HG03342 (cell line): ENCODE measurements around the gene CALN1.
"Not testable (repeated sequence)": the region's sequence is repeated elsewhere in the genome, so short reads cannot be mapped to it uniquely, and the experiment has no call there.

Experiments
- ATAC-seq: cut with Tn5 transposase; IDR thresholded peaks from one replicate; pipeline ENCODE4 v1.9.1; 2021; ENCODE audit warnings: mild to moderate bottlenecking, moderate library complexity; ENCODE audit not compliant: unreplicated experiment

CALN1 gene

DNA sequence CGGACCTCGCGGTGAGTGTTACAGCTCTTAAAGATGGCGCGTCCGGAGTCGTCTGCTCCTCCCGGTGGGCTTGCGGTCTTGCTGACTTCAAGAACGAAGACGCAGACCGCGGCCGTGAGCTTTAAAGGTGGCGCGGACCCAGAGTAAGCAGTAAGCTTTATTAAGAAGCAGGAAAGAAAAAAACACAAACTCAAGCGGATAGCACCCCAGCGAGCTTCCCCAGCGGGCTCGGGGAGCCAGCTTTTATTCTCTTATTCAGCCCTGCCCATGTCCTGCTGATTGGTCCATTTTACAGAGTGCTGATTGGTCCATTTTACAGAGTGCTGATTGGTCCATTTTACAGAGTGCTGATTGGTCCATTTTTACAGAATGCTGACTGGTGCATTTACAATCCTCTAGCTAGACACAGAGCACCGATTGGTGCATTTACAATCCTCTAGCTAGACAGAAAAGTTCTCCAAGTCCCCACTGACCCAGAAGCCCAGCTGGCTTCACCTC is at the start of gene CALN1:
CALN1 (minus strand) TSS at position 218 of the 498 bp plus-strand sequence.
- not testable (repeated sequence) for ATAC-seq

DNA sequence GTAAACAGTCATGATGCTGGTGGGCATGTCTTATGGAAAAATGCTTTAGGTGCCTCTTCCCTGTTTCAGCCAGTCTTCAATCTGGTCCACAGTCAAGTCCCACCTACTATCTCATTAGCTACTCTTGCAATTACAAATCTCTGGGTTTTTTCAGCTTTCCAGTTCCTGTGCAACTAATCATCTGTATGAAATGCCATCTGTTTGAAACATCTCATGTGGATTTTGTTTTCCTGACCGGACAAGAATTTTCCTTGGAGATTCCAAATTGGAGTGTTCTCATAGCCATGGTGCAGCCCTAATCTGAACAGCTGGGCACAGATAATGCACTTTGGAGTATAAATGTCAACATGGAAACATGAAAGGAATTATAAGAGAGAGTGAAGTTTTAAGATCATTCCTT is 41.3 kb upstream of the CALN1 start:
- no peak for ATAC-seq

DNA sequence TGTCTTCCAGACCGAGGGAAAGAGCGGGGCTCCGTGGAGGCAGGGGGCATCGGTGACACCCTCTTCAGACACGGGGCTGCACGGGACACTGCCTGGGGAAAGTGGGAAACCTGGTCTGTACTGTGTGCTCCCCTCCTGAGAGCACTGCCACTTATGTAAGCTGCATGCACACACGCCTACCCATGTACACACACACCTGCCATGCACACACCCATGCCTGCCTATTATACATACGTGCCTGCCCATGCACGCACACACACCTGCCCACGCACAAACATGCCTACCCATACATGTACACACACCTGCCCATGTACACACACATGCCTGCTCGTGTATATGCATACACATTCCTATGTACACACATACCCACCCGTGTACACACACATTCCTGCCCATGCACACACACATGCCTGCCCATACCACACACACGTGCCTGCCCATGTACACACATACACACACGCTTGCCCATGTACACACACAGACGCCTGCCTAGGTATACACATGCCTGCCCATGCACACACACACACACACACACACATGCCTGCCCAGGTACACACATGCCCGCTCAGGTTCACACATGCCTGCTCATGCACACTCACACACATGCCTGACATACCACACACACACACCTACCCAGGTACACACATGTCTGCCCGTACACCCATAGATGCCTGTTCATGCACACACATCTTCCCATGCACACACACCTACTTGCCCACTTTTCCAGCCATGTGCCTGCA is 35.5 kb upstream of the CALN1 start:
- ATAC-seq: no peak

DNA sequence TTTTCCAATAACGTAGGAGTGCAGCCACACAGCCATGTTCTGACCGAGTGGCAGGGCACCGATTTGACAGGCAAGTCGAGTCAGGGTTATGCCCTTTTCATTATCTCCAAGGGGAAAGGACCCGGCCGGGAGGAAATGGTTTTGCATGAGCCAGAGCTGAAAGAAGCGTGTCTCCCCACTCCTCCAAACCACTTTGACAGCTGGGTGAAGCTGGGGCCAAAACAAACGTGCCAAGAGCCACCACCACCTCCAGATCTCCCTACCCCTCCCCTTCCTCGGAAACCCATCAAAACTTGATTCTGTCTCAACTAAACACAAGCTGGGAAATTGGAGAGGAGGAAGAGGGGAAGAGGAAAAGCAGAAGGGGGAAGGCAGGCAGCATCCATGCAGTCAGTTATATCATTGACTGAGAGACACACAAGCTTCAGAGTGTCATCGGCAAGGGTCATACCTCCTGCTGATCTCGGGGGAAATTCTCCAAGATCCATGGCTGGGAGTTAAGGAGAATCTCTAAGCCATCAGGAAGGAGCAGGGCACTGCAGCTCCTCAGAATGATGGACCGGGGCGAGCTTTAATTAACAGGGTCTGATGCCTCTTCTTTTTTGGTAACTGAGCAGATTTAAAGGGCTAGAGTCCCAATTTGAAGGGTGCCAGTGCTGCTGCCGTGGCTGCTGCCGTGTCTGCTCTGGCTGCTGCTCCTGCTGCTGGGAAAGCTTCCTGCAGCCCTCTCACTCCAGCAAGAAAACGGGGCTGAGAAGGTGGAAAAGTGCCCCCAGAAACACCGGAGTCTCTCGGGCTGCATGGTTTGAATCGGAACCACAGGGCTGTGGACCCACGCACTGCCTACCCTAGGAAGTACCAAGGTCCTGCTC is 34.7 kb upstream of the CALN1 start:
- ATAC-seq: no peak

DNA sequence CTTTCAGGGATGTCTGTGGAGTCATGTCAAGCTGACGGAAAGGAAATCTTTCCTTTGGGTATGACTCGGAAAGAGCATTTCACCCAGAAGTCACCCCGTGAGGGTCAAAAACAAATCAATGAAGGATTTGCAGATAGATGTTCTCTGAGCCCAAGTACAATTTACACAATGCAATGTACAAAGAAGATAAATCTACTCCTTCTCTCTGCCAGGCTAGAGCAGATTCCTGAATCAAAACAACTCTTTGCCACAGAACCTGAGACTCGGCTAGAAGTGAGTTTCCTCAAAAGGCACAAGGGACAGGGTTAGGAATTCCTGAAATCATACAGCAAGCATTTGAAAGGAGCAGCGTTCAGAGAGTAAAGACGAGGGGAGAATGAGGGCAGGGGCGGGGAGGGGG is 34.0 kb upstream of the CALN1 start:
- no peak for ATAC-seq

DNA sequence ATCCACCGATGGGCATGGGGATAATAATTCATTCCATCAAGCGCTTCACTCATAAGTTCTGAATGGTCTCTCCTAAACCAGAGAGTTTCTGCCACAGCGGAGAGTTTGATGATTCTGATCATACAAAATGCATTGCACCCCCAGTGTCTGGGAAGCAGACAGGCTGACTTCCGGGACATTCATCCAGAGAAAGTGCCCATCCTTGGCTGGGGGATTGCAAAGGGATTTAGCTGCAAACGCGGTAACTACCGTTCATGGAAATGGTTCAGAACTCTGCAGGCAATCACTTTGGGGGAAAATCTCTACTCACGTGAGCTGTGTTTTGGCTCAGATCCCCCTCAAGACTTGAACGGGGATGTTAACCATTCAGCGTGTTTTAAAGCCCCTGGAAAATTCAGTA is 33.4 kb upstream of the CALN1 start:
- ATAC-seq: no peak

DNA sequence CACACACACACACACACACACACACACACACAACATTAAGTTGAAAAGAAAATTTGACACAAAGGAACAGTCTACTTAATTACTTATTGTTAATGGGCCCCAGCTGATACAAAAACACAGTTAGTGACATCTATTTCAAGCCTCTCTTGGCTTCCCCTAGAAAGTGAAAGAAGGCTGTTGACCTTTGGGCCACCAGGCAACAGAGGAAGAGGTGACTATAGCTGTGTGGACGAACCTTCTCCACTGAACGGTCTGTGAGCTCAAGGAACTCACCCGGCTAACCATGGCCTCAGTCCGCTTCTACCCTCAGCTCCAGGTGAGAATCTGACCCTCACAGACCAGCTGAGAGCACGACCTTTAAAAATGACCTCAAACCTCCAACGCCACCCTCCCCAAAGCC is 32.9 kb upstream of the CALN1 start:
- no peak for ATAC-seq

DNA sequence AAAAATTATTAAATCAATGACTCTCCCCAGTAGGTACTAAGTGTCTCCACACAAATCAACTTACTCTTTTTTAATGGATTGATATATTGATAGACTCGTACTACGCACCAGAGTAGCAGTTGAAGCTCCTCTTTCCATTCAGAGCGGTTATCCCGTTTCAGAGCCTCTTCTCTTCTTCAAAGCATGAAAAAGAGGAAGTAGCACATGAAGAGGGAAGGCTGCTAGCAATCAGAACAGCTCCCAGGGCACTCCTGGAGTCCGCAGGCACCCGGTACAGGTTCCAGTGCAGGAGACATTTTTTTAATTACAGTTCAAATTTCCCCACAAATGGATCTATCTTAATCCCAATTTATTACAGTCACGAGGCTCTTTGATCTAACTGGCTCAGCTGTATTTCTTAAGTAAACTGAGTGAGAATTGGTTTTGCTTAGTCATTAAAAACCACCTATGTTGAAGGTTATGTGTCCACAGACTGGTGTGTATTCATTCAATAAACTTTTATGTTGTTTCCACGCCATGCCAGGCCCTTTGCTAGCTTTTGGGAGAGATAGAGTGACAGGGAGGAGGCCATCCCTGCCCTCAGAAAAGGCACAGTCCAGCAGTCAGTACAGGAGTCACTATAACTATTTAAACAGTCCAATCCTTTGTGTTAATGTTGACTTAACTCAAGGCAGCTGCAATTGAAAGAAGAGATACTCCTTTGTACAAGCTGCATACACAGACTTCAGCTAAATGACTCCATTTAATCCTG is 32.1 kb upstream of the CALN1 start:
- no peak for ATAC-seq

DNA sequence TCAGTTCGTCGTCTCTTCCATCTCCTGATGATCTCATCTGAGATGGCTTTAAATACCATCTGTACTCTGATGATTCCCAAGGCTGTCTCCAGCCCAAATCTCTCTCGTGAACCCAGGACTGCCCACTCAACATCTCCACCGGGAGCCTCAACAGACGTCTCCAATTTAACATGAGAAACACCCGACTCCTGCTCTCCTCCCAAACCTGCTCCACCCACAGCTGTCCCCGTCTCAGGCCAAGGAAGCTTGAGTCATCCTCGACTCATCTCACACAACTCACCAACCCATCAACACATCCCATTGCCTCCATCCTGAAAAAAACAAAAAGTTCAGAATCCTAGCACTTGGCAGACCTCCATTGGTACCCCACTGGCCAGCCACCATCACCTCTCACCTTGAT is 29.7 kb upstream of the CALN1 start:
- ATAC-seq: no peak

DNA sequence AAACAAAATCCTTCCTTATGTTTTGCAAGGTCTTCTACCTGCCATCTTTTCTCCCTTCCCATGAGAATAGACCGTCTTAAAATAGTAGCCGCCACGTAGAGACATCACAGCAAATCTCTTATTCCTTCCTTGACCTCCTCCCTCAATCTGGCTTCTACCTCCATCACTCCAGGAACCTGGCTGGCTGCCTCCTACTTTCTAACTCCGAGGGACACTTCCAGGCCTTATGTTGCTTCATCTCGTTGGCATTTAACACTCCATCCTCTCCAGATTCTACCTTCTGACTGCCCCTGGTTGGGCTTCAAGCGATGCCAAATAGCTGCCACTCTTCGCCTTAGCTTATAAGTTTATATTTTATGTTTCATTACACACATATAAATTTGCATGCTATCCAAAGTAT is 26.4 kb upstream of the CALN1 start:
- ATAC-seq: no peak

DNA sequence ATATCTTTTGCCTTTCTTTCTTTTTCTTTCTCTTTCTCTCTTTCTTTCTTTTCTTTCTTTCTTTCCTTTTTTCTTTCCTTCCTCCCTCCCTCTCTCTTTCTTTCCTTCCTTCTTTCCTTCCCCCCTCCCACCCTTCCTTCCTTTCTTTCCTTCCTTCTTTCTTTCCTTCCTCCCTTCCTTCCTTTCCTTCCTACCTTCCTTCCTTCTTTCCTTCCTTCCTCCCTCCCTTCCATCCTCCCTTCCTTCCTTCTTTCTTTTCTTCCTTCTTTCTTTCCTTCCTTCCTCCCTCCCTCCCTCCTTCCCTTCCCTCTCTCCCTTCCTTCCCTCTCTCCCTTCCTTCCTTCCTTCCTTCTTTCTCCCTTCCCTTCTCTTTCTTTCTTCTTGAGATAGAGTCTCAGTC is 25.5 kb upstream of the CALN1 start:
- no peak for ATAC-seq

DNA sequence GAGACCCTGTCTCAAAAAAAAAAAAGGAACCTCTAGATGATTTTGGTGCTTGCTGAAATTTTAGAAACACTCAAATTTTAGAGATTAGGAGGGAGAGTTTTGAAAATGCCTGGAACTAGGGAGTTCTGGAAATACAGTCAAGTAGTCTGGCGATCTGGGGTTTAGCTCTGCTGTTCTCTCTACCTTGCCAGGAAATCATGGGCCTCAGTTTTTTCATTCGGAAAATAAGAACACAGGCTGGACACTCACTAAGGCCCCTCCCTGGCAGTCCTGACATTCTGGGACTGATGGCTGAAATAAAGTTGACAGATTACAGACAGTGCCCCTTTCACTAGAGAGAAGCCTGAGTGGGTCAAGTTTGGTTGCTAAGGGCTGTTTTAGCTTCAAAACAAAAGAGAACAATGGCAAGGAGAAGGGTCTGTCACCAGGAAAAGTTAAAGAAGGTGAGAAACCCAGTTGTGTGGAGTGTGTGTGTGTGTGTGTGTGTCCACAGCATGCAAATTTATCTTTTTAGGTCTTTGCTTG is 25.0 kb upstream of the CALN1 start:
- no peak for ATAC-seq

DNA sequence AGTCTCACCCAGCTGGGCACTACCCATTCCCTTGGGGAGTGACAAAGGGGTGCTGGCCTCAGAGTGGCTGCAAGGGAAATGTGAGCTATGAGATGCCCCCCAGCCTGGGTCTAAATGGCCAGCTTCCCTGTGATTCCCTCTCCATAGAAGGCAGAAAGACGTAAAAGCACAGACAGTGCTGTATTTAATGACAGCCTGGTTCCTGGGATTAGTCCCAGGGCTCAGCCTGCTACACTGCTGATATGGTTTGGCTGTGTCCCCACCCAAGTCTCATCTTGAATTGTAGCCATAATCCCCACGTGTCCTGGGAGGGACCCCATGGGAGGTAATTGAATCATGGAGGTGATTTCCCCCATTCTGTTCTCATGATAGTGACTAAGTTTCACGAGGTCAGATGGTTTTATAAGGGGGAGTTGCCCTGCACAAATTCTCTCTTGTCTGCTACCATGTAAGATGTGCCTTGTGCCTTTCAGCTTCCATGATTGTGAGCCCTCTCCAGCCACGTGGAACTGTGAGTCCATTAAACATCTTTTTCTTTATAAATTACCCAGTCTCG is 23.9 kb upstream of the CALN1 start:
- ATAC-seq: no peak

DNA sequence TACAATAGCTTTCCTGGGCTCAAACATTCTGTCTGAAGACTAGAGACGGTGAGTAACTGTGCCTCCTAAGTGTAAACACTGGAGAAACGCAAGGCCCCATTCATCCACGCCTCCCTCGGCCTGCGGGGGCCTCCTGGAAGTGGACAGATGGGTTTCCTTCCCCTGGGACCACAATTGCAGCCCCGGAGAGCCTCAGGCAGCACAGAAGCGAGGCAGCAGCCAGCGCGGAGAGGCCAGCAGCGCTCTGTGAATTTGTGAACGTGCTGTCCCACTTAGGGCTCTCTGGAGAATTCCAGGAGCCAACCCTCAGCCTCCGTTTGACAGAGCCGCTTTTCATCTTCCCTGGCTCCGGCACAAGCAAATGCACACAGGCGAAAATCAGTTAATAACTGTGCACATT is 23.2 kb upstream of the CALN1 start:
- no peak for ATAC-seq

DNA sequence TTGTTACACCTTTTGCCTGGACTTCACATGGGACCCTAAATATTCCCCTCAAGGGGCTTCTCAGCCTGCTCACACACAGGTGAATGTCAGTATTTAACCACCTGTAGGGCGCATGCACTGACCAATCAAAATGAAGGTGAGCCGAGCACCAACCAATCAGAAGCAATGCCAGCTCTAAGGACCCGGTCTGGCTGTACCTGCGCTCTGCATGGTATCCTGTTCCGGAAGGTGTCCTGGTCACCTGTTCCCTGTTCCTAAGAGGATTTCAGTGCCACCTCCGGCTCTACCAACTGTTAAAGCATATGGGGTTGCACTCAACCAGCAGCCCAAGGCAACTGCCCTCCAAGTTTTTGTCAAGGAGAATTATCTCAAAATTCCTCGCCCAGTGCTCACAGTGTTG is 18.4 kb upstream of the CALN1 start:
- ATAC-seq: no peak

DNA sequence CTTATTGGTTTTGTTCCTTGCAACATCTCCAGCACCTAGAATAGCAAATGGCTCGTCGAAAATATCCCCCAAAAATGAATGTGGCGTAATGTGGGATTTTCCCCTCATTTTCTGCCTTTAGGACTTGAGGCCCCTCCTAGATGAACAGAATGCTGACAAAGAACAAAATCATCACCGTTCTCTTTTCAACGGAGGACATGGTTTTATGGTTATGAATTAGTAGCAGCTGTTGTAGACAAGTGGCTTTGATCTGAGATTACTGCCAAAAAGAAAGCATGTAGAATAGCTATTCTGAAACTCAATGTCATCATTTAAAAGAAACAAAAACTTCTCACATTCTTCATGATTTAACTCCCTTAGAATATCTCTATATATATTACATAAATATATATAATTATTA is 17.2 kb upstream of the CALN1 start:
- no peak for ATAC-seq

DNA sequence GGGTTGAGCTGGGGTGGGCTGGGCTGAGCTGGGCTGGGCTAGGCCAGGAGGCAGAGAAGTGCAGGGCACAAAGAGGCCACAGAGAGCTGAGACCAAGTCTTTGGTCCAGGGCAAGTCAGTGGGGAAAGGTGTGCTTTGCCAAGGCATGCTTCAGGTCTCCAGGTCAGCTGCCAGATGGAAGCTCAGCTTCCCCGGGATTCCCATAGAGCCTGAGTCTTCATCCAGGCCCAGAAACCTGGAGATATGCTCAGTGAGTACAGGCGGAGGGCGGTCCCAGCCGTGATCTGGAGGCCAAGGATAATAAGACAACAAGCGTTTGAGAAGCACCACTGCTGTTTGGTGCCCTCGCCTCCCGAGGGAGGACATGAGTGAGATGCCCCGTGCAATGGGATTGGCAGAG is 4.7 kb upstream of the CALN1 start:
- no peak for ATAC-seq

DNA sequence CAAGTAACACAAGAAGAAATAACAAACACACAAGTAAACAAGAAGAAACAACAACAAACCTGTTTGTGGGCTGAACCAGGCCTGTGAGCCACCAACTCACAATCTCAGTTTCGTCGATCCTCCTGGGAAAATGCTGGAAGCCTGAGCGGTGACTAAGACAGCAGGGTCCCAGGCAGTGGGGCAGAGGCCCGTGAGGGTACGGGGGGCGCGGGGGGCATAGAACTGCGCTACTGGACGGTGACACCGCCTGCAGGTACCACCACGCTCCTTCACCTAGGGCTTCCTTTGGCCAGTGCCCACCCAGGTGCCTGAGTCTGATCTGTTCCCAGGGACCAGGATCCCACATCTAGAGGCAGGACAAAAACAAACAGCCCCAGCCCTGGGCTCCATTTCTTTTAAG is 3.4 kb upstream of the CALN1 start:
- no peak for ATAC-seq

DNA sequence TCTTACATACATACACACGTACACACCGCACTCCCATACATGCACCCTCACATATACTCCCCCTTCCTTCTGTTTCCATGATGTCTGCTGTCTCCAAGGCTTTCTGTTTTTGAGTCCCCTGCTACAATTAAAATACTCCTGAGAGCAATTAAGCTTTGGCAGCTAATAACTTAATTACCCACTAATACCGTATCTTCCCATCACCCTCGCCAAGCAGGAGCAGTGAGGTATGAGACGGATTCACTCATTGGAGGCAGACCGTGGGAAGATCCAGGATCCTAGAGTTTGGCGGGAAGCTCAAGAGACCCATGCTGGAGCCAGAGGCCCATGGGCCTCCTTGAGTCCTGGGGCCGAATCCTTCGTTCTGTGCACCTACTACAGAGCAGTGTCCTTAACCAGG is 1.7 kb upstream of the CALN1 start:
- ATAC-seq: no peak

DNA sequence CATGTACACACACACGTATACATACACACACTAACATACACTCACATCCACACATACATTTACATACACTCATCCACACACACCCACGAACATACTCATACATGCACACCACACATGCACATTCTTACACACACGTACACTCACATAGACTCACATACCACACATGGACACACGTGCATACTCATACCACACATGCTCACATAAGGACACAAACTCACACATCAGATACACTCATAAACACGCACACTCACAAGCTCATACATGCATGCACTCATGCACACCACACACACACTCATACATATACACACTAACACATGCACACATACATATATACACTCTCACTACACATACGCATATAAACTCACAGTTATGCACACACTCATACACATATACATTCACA is 1.2 kb upstream of the CALN1 start:
- ATAC-seq: no peak

DNA sequence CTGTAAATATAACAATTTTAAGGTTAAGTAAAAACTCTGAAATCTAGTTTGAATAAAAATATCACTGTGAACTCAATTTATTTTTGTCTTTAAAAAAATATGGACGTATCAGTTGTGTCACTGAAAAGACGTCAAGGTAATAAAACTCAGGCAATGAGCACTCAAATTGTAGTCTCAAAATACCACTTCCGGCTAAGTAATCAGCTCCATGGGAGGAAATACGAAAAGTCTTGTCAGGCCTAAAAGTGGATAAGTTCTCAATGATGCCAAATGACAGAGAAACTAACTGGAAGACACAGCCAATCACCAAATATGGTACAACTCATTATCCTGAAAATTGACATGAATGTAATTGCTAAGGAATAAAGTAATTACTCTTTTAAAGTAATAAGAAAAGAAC is 719 bp downstream of the CALN1 start:
- ATAC-seq: no peak
